Peyer's patch (tissue), 4 donors: ENCODE data around the gene SFTA2. TPM values are rescaled to one million over a fixed set of nuclear protein-coding genes. Genes with fewer than 3 reads are reported as not detected.
"Not testable (repeated sequence)": the region's sequence is repeated elsewhere in the genome, so short reads cannot be mapped to it uniquely, and the experiment has no call there.

Experiments
- DNase-seq, 3 donors: peaks; one replicate each; pipeline ENCODE4 v3.0.0-alpha.2; 2017 to 2019
- H3K27ac ChIP-seq, 4 donors: fragments of 200-600 bp; sonication (generic); one replicate each; pipeline ENCODE4 v1.5.1; 2016 to 2019
- H3K27me3 ChIP-seq, 2 donors: fragments of 200-600 bp; sonication (generic); one replicate each; pipeline ENCODE4 v1.5.1; 2019
- H3K36me3 ChIP-seq, 3 donors: fragments of 200-600 bp; sonication (generic); one replicate each; pipeline ENCODE4 v1.5.1; 2016 to 2019
- H3K4me1 ChIP-seq, 4 donors: fragments of 200-600 bp; sonication (generic); one replicate each; pipeline ENCODE4 v1.5.1; 2016 to 2019
- H3K4me3 ChIP-seq, 4 donors: fragments of 200-600 bp; sonication (generic); 1 replicate in 3 of 4; 2 replicates in 1 of 4; pipeline ENCODE4 v1.5.1; 2016 to 2019; ENCODE audit warnings: mild to moderate bottlenecking in 1 of 4
- H3K9me3 ChIP-seq, 4 donors: fragments of 200-600 bp; sonication (generic); one replicate each; pipeline ENCODE4 v1.5.1; 2016 to 2019; ENCODE audit warnings: mild to moderate bottlenecking in 1 of 4
- POLR2A ChIP-seq, 2 donors: fragments of 450-650 bp; IDR thresholded peaks; one replicate each; pipeline ENCODE4 v1.5.1; 2017; ENCODE audit warnings: antibody characterized with exemption in 2 of 2, mild to moderate bottlenecking in 2 of 2, moderate library complexity in 2 of 2
- total RNA-seq, 4 donors: library from RNA; depleted of rRNA; stranded (reverse); fragments of >200 nt; gene quantifications; one replicate each; pipeline ENCODE4 v1.1.0, GENCODE V29; 2016
- TF ChIP-seq, protein P1 (sequence below), 6 experiments: fragments of 450-650 bp in 4 of 6; fragments of 200-600 bp in 2 of 6; sonication (generic) in 1 of 6; IDR thresholded peaks; one replicate each; pipeline ENCODE4 v1.5.1; 2017 to 2019; ENCODE audit warnings: antibody characterized with exemption in 6 of 6, mild to moderate bottlenecking in 3 of 6, moderate library complexity in 1 of 6

The SFTA2 gene
- total RNA-seq, 4 donors from 2014 or later: not detected

DNA sequence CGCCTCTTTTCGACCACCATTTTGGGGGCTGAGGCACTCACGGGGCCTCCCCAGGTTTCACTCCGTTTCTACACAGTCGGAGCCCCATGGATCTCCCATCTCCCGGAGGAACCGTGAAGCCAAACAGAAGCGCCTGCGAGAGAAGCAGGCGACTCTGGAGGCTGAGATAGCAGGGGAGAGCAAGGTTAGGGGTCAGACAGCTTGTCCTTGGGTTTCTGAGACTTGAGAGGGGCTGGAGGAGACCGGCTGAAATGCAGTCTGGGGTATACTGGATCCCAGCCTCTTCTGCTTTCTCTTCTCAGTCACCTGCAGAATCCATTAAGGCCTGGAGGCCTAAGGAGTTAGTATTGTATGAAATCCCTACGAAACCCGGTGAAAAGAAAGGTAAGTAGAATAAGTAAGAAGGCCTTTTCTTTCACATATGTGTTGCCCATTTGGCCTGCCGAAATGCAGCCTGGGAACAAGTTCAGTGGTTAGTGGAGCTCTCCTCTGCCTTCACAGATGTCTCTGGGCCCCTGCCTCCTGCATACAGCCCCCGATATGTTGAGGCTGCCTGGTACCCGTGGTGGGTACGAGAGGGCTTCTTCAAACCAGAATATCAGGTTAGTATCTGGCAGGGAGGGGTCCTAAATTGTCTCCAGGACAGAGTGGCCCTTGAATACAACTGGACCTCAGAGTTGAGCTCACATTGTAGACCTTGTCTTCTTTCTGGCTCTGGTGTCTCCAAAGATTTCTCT, 16.9 kb downstream of the SFTA2 start:
- H3K36me3 ChIP-seq: peaks cover 0 to 35% (median 0%) of the 10 kb centered on the region in 3 donors
- H3K9me3 ChIP-seq: no peaks in the 10 kb centered on the region
- no peak for TF ChIP-seq POLR2A (IDR thresholded peaks at IDR 0.05)
- TF ChIP-seq, protein P1, sequence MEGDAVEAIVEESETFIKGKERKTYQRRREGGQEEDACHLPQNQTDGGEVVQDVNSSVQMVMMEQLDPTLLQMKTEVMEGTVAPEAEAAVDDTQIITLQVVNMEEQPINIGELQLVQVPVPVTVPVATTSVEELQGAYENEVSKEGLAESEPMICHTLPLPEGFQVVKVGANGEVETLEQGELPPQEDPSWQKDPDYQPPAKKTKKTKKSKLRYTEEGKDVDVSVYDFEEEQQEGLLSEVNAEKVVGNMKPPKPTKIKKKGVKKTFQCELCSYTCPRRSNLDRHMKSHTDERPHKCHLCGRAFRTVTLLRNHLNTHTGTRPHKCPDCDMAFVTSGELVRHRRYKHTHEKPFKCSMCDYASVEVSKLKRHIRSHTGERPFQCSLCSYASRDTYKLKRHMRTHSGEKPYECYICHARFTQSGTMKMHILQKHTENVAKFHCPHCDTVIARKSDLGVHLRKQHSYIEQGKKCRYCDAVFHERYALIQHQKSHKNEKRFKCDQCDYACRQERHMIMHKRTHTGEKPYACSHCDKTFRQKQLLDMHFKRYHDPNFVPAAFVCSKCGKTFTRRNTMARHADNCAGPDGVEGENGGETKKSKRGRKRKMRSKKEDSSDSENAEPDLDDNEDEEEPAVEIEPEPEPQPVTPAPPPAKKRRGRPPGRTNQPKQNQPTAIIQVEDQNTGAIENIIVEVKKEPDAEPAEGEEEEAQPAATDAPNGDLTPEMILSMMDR (IDR thresholded peaks at IDR 0.05): no peak
- no peaks in the 10 kb centered on the region for H3K27me3 ChIP-seq
- peak overlapping the region; percentile 47 to 82 (median 75) for H3K4me3 ChIP-seq
- peaks cover 3 to 17% (median 10%) of the 10 kb centered on the region in 4 donors for H3K4me1 ChIP-seq
- peak overlapping the region; percentile 69 to 94 (median 90) for H3K27ac ChIP-seq
- no peak for DNase-seq

DNA sequence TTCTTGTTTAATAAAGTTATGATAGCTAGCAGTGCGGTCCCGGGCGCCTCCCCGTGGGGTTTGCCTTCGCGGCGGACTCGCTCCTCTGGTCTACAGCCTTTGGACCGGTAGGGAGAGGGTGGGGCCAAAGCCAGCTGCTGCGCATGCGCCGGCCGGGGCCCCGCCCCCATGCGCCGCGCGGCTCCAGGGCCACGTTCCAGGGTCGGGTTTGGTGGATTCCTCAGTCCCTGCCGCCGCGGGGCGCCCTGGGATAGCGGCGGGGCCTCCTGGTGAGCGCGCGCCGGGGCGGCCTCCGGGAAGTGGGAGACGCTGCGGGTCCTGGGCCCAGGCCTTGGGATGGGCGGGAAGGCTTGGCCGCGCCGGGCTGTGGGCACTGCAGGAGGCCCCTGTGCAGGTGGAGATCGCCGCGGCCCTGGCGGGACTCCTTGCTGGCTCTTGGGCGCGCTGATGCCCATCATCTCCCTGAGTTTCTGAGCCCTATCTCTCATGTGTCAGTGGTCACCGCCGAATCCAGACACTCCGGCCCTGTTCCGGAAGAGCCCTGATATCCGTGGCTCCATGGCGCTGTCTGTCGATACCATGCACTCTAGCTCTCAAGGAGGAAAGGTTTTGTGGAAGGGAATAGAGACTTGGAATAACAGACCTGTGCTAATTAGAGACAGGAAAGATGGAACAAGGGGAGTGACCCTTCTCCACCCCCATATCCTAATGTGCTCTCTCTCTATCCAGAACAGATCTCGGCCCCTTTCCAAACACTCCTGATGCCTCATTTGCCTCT, 17.7 kb downstream of the SFTA2 start, which contains the start of gene VARS2:
Gene VARS2 (plus strand): TSS at position 163 of the 778 bp plus-strand sequence. CDS start 599 bp downstream, at position 762.
- Histone ChIP-seq H3K36me3 (peaks cover 0 to 32% (median 0%) of the 10 kb centered on the region in 3 donors), H3K9me3 (no peaks in the 10 kb centered on the region), H3K27ac (peak within 1 kb of the TSS; percentile 69 to 94 (median 90)), H3K27me3 (no peaks in the 10 kb centered on the region), H3K4me3 (peak within 1 kb of the TSS; percentile 47 to 82 (median 75)), H3K4me1 (peaks cover 3 to 19% (median 10%) of the 10 kb centered on the region in 4 donors)
- peak; percentile 91 for TF ChIP-seq POLR2A (IDR thresholded peaks at IDR 0.05)
- TF ChIP-seq, protein P1 (IDR thresholded peaks at IDR 0.05): peak; percentile 4 to 62 (median 50)
- peak; percentile 86 to 97 (median 97) for DNase-seq

DNA sequence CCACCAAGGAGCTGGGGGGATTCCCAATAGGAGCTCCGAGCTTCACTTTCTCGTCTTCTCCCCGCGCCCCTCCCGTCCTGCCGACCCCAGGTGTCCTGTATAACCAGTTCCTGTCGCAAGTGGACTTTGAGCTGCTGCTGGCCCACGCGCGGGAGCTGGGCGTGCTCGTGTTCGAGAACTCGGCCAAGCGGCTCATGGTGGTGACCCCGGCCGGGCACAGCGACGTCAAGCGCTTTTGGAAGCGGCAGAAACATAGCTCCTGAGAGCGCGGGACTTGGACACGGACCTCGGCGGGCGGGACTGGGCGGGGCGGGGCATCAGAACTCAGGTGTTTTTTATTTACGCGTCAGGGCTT, 18.3 kb downstream of the SFTA2 start:
- no peak for DNase-seq
- Histone ChIP-seq H3K27me3 (no peaks in the 10 kb centered on the region), H3K4me1 (peaks cover 3 to 24% (median 12%) of the 10 kb centered on the region in 4 donors), H3K4me3 (peak overlapping the region; percentile 47 to 82 (median 75)), H3K27ac (peak overlapping the region; percentile 69 to 94 (median 90)), H3K9me3 (no peaks in the 10 kb centered on the region), H3K36me3 (peaks cover 0 to 30% (median 0%) of the 10 kb centered on the region in 3 donors)
- TF ChIP-seq, protein P1 (IDR thresholded peaks at IDR 0.05): no peak
- no peak for TF ChIP-seq POLR2A (IDR thresholded peaks at IDR 0.05)

DNA sequence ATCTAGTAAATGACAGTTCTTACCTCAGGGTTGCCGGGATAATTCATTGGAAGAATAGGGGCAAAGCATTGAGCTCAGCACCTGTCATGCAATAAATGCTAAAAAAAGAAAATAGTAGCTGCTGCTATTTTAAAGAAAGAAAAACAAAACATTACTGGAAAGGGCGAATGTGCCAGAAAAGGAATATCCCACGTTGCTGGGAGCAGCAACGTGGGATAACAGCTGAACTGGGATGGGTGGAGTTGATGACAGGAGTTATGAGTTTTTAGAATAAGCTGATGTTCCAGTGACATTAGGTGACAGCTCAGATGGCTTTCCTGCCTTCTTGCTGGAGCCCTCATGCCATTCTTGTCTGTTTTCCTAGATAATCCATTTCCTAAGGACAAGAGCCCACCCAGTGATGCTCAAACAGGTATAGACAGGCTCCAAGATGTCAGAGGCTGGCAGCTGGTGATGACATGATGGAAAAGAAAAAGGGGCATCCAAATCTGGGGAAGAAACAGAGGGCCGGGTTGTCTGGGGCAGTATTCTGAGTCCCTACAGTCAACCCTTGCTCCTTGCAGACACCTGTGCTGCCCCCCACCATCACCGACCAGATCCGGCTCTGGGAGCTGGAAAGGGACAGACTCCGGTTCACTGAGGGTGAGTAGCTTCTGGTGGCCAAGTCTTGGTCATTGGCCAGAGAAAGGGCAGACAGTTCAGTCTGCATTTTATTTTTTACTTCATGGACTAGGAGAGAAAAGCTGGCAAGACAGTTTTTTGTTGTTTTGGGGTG, 19.0 kb downstream of the SFTA2 start:
- Histone ChIP-seq H3K9me3 (no peaks in the 10 kb centered on the region), H3K36me3 (peaks cover 0 to 22% (median 0%) of the 10 kb centered on the region in 3 donors), H3K4me3 (peak overlapping the region in 1 of 4 donors; percentile 73), H3K27me3 (no peaks in the 10 kb centered on the region), H3K4me1 (peaks cover 3 to 28% (median 14%) of the 10 kb centered on the region in 4 donors), H3K27ac (peak overlapping the region; percentile 69 to 94 (median 90))
- TF ChIP-seq POLR2A (IDR thresholded peaks at IDR 0.05): no peak
- TF ChIP-seq, protein P1 (IDR thresholded peaks at IDR 0.05): no peak
- no peak for DNase-seq

DNA sequence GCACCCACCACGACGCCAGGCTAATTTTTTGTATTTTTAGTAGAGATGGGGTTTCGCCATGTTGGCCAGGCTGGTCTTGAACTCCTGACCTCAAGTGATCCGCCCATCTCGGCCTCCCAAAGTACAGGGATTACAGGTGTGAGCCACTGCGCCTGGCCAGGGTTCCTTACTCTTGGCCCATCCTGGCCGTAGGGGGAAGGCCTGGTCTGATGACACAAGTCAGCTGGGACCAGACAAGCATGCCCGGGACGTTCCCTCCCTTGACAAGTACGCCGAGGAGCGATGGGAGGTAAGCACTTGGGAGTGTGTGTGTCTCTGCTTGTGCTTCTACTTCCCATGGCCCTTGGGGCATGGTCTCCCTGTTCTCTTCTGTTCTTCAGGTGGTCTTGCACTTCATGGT, 21.5 kb downstream of the SFTA2 start:
- not testable (repeated sequence) for DNase-seq, H3K4me3 ChIP-seq, H3K27me3 ChIP-seq, H3K9me3 ChIP-seq, H3K27ac ChIP-seq
- peaks cover 0 to 16% (median 0%) of the 10 kb centered on the region in 3 donors for H3K36me3 ChIP-seq
- peaks cover 3 to 20% (median 14%) of the 10 kb centered on the region in 4 donors for H3K4me1 ChIP-seq
